Esophagus muscularis mucosa (tissue), 4 donors: ENCODE results near the gene CNR2. TPM values are rescaled to one million over a fixed set of nuclear protein-coding genes. Genes with fewer than 3 reads are reported as not detected.

Experiments used
- DNase-seq: peaks from one replicate; pipeline ENCODE4 v3.0.0-alpha.2; 2017; ENCODE audit errors: extremely low spot score
- H3K27ac ChIP-seq, 4 donors: fragments of 200-600 bp; sonication (generic); replicated peaks in 1 of 4; 1 replicate in 3 of 4; 2 replicates in 1 of 4; pipeline ENCODE4 v1.5.1; 2016 to 2019; ENCODE audit warnings: mild to moderate bottlenecking in 1 of 4
- H3K27me3 ChIP-seq, 4 donors: fragments of 200-600 bp; sonication (generic); one replicate each; pipeline versions ENCODE4 v1.5.1 to v1.6.0; 2016 to 2019
- H3K36me3 ChIP-seq, 4 donors: fragments of 200-600 bp; sonication (generic); one replicate each; pipeline ENCODE4 v1.5.1; 2016 to 2019
- H3K4me1 ChIP-seq, 4 donors: fragments of 200-600 bp; sonication (generic); one replicate each; pipeline ENCODE4 v1.5.1; 2016 to 2019
- H3K4me3 ChIP-seq, 4 donors: fragments of 200-600 bp; sonication (generic); 1 replicate in 2 of 4; 2 replicates in 2 of 4; pipeline ENCODE4 v1.5.1; 2016 to 2019; ENCODE audit warnings: mild to moderate bottlenecking in 4 of 4, moderate library complexity in 1 of 4
- H3K9me3 ChIP-seq, 4 donors: fragments of 200-600 bp; sonication (generic); 1 replicate in 3 of 4; 2 replicates in 1 of 4; pipeline ENCODE4 v1.5.1; 2016 to 2019
- CTCF ChIP-seq, 3 experiments: fragments of 200-600 bp in 2 of 3; fragments of 450-650 bp in 1 of 3; sonication (generic) in 2 of 3; IDR thresholded peaks; one replicate each; pipeline ENCODE4 v1.5.1; 2017 to 2019; ENCODE audit warnings: antibody characterized with exemption in 3 of 3, mild to moderate bottlenecking in 2 of 3, moderate library complexity in 1 of 3
- EP300 ChIP-seq: sonication (generic); formaldehyde crosslinking; IDR thresholded peaks from one replicate; pipeline ENCODE4 v1.6.1; 2017; ENCODE audit warnings: antibody characterized with exemption
- POLR2A ChIP-seq: fragments of 450-650 bp; IDR thresholded peaks from one replicate; pipeline ENCODE4 v1.6.1; 2017; ENCODE audit warnings: antibody characterized with exemption, moderate library complexity, mild to moderate bottlenecking, low read depth
- POLR2AphosphoS5 ChIP-seq, 2 donors: sonication (generic); formaldehyde crosslinking; IDR thresholded peaks; one replicate each; pipeline ENCODE4 v1.6.1; 2017; ENCODE audit warnings: antibody characterized with exemption in 2 of 2
- WGBS: methylation state at CpG from one replicate; pipeline ENCODE4 v1.1.5; 2018; 5-methylcytosine and 5-hydroxymethylcytosine counted together
- intact Hi-C: fragments of 100-400 bp; cut with DNase I; formaldehyde crosslinking; loops from one replicate; pipeline ENCODE4 v1.15.1; 2023
- total RNA-seq, 4 donors: library from RNA; depleted of rRNA; stranded (reverse); fragments of >200 nt; gene quantifications; one replicate each; pipeline versions ENCODE4 v1.1.0 to v1.2.1, GENCODE V29; 2016

CNR2 gene
- total RNA-seq, 4 donors from 2014 or later: 0.17 TPM; not detected in 3

GRCh38 chr1:23924601-23925000 is 11.4 kb upstream of the CNR2 start:
- Histone ChIP-seq H3K27ac (no peak overlapping the region), H3K27me3 (no peaks in the 10 kb centered on the region), H3K4me1 (peaks cover 9 to 16% (median 14%) of the 10 kb centered on the region in 4 donors), H3K36me3 (no peaks in the 10 kb centered on the region), H3K9me3 (no peaks in the 10 kb centered on the region), H3K4me3 (no peak overlapping the region)
- TF ChIP-seq CTCF (IDR thresholded peaks at IDR 0.05): no peak
- TF ChIP-seq EP300: no peak
- DNase-seq: no peak
- intact Hi-C loops: no loop called here
- 94% methylated on average over 11 of the region's 11 CpGs for WGBS

GRCh38 chr1:23923592-23924499 is 10.7 kb upstream of the CNR2 start:
- H3K9me3 ChIP-seq: no peaks in the 10 kb centered on the region
- H3K4me1 ChIP-seq: peaks cover 9 to 20% (median 17%) of the 10 kb centered on the region in 4 donors
- intact Hi-C loops: no loop called here
- no peaks in the 10 kb centered on the region for H3K36me3 ChIP-seq
- TF ChIP-seq POLR2A (no peak), POLR2AphosphoS5 (IDR thresholded peaks at IDR 0.05) (no peak), CTCF (IDR thresholded peaks at IDR 0.05) (no peak), EP300 (no peak)
- DNase-seq: no peak
- no peak overlapping the region for H3K27ac ChIP-seq
- no peak overlapping the region for H3K4me3 ChIP-seq
- 36% methylated on average over 8 of the region's 8 CpGs for WGBS
- no peaks in the 10 kb centered on the region for H3K27me3 ChIP-seq

- Histone ChIP-seq H3K9me3 (no peaks in the 10 kb centered on the region), H3K4me3 (no peak overlapping the region), H3K27ac (no peak overlapping the region), H3K36me3 (no peaks in the 10 kb centered on the region), H3K4me1 (peaks cover 9 to 20% (median 17%) of the 10 kb centered on the region in 4 donors), H3K27me3 (no peaks in the 10 kb centered on the region)
- intact Hi-C loops: no loop called here
- DNase-seq: no peak
- TF ChIP-seq POLR2A: no peak
- no peak for TF ChIP-seq CTCF (IDR thresholded peaks at IDR 0.05)
- no peak for TF ChIP-seq POLR2AphosphoS5 (IDR thresholded peaks at IDR 0.05)
- TF ChIP-seq EP300: no peak
- WGBS: 87% methylated on average over 8 of the region's 8 CpGs
Observed at GRCh38 chr1:23922321-23922943, 9.3 kb upstream of the CNR2 start.

- no peak overlapping the region for H3K4me3 ChIP-seq
- H3K36me3 ChIP-seq: no peaks in the 10 kb centered on the region
- peaks cover 9 to 20% (median 17%) of the 10 kb centered on the region in 4 donors for H3K4me1 ChIP-seq
- DNase-seq: no peak
- H3K27me3 ChIP-seq: peaks cover 0 to 8% (median 0%) of the 10 kb centered on the region in 4 donors
- no peak for TF ChIP-seq POLR2A
- TF ChIP-seq POLR2AphosphoS5 (IDR thresholded peaks at IDR 0.05): peak in 1 of 2 donors; percentile 13
- TF ChIP-seq CTCF (IDR thresholded peaks at IDR 0.05): peak; percentile 49 to 72 (median 64)
- H3K9me3 ChIP-seq: no peaks in the 10 kb centered on the region
- H3K27ac ChIP-seq: peak overlapping the region in 1 of 4 donors; percentile 6
- intact Hi-C loops: no loop called here
- 56% methylated on average over 11 of the region's 12 CpGs for WGBS
Observed at GRCh38 chr1:23916209-23917131, 3.3 kb upstream of the CNR2 start.
